PFSK-1 (cell line): ENCODE data around the gene AVL9.

Experiments
- POLR2AphosphoS5 ChIP-seq: IDR thresholded peaks from 2 replicates; pipeline ENCODE4 v1.6.1; 2012; ENCODE audit warnings: low read depth, mild to moderate bottlenecking, control low read depth, low read length, moderate library complexity
- REST ChIP-seq, 2 experiments: IDR thresholded peaks; 2 replicates each; pipeline versions ENCODE4 v1.6.1 to v1.8.0; 2011 to 2012; ENCODE audit warnings: low read depth in 2 of 2, low read length in 2 of 2, control low read depth in 1 of 2, inconsistent platforms in 1 of 2, mild to moderate bottlenecking in 1 of 2, moderate library complexity in 1 of 2; ENCODE audit not compliant: insufficient read depth in 1 of 2

DNA sequence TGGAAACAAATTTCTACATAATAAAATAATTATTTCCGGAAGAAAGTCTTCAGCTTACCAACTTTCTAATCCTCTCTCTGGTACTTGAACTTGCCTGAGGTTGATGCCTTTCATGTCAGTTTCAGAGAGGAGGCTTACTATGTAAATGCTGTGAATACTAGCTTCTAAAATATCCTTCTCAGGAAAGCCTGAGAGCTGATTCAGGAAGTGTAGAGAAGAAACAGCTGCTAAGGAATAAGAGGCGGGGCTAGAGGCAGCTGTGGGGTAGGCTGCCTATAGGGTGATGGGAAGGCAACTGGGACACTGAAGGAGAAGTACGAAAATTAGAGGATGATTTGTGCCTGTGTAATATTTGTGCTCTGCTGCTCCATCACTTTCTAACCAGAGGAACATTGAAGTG lies 69.3 kb downstream of the AVL9 start:
- TF ChIP-seq POLR2AphosphoS5 (no peak), REST (IDR thresholded peaks at IDR 0.05; ENCODE audit: insufficient read depth in 1 of 2, low read depth in 2 of 2, low read length in 2 of 2) (no peak)
